RCC 7860 (cell line): ENCODE results near the gene SEC11A.
"Not testable (repeated sequence)": the region's sequence is repeated elsewhere in the genome, so short reads cannot be mapped to it uniquely, and the experiment has no call there.

Experiments used
- DNase-seq: peaks from one replicate; pipeline ENCODE4 v3.0.0-alpha.2; 2015; ENCODE audit warnings: low spot score
- FAIRE-seq: peaks from 2 replicates; lab custom pipeline; 2012; peaks lifted over from hg19 to GRCh38; lab: Jason Lieb, UNC

The SEC11A gene

GRCh38 chr15:84647726-84648125 is 68.2 kb downstream of the SEC11A start:
- no peak for DNase-seq
- no peak for FAIRE-seq

- no peak for FAIRE-seq
- no peak for DNase-seq
Measured at GRCh38 chr15:84645997-84646396, 69.9 kb downstream of the SEC11A start.

DNA sequence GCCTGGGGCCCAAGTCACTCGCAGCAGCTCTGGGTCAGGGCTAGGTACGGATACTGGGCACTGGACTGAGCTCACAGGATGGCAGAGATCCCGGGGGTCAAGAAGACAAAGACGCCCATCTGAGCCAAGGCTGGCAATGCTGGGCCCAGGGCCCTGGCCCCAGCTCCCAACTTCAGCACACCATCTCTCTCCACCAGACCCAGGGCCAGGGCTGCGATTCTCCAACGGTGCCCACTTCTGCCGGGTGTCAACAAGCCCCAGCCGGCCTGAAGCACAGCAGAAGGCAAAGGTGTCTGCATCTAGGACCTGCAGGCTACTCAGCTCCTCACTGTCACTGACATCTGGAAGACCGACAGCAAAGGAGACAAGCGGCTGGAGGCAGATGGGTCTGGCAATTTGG is 70.4 kb downstream of the SEC11A start:
- FAIRE-seq = no peak

GRCh38 chr15:84643838-84644237 is 72.1 kb downstream of the SEC11A start:
- DNase-seq = no peak
- no peak for FAIRE-seq

More for the DNA sequence above, 70.4 kb downstream of the SEC11A start:
- no peak for DNase-seq

DNA sequence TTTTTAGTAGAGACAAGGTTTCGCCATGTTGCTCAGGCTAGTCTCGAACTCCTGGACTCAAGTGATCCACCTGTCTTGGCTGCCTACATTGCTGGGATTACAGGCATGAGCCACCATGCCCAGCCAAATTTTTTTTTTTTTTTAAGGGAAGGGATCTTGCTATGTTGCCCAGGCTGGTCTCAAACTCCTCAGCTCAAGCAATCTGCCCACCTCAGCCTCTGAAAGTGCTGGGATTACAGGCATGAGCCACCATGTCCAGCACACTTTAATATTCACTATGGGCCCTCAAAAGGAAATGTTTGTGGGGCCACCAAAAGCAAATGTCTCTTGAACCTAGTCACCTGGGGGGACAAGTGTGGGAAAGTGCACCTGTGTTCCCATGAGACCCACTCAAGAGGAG is 73.3 kb downstream of the SEC11A start:
- not testable (repeated sequence) for DNase-seq, FAIRE-seq

DNA sequence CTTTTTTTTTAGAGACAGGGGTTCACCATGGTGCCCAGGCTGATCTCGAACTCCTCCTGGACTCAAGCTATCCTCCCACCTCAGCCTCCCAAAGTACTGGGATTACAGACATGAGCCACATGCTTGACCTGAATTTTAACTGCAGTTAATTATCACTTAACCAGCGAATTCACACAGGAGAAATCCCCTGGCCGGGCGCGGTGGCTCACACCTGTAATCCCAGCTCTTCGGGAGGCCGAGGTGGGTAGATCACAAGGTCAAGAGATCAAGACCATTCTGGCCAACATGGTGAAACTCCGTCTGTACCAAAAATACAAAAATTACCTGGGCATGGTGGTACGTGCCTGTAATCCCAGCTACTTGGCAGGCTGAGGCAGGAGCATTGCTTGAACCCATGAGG is 74.1 kb downstream of the SEC11A start:
- DNase-seq, FAIRE-seq: not testable (repeated sequence)

DNA sequence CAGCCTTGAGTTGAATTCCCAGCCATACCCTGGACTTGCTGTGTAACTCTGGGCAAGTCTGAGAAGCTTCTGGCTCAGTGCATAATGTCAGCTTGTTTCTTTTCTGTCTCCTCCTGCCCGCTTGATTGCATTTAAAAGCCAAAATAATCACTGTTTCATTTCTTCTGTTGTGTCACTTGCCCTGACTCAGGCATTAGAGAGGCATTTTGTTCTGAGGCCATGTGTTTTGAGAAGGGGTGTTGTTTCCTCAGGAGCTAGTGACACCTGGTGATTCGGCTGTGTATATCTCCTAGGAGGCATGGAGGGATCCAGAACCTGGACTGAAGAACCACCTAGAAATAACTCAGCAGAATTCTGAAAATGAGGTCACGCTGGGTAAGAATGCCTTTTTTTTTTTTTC is 77.8 kb downstream of the SEC11A start:
- DNase-seq (peak; percentile 28), FAIRE-seq (no peak)

- DNase-seq = no peak
- no peak for FAIRE-seq
Measured at GRCh38 chr15:84634228-84634837, 81.6 kb downstream of the SEC11A start.

DNA sequence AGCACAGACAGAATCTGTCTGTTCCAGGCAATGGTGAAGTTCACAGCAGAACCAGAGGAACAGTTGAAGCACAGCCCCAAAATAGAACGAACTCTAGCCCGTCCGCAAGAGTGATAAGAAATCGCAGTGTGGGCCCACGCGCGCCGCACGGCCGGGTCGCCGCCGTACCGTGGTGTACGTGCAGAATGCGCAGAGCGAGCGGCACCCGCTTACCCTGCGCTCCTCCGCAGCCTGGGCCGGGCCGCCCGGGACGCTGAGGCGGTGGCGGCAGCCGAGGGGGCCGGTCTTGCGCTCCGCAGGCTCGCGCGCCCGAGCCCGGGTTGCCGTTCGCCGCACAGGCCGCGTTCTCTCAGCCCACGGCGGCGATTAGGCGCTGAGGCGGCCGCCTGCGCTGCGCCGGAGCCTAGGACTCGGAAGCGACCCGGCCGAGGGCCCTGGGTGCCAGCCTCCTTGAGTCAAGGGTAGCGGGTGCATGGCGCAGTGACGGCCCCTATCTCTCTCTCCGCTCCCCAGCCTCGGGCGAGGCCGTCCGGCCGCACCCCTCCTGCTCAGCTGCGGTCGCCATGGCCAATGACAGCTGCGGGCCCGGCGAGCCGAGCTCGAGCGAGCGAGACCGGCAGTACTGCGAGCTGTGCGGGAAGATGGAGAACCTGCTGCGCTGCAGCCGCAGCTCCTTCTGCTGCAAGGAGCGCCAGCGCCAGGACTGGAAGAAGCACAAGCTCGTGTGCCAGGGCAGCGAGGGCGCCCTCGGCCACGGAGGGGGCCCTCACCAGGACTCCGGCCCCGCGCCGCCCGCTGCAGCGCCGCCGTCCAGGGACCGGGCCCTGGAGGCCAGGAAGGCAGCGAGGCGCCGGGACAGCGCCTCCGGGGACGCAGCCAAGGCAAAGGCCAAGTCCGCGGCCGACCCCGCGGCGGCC is 82.4 kb downstream of the SEC11A start:
- no peak for FAIRE-seq
- DNase-seq = peak; percentile 24

- FAIRE-seq (no peak), DNase-seq (no peak)
Measured at GRCh38 chr15:84631706-84632272, 84.2 kb downstream of the SEC11A start.

DNA sequence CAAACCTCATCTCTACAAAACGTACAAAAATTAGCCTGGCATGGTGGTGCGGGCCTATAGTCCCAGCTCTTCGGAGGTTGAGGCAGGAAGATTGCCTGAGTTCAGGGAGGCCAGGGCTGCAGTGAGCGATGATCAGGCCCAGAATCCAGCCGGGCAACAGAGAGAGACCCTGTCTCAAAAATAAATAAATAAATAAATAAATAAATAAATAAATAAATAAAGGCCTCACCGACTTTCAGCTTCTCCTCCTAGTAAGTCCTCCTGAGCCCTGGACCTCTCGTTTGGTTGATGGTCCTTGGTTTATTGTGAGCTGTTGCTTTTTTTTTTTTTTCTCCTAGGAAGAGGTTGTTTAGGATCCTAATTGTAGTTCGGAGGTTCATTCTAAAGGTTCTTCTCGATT is 86.9 kb downstream of the SEC11A start:
- DNase-seq (no peak), FAIRE-seq (no peak)

DNA sequence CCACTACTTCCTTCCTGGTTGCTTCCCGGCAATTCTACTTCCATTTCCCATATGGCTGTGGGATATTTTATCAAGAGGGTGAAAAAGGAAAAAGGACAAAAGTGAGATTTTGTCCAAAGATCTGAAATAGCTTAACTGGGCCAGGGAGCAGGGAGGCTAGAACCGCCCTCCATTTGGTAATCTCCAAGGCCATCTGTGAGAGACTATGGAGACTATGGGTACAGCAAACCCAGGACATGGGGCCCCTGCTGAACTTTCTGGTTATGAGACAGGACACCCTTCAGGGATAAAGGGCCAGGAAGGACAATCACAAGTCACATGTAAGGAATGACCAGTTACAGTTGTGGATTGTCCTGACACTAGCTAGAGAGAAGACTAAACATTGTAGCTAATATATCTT is 90.8 kb downstream of the SEC11A start:
- DNase-seq (no peak), FAIRE-seq (no peak)

GRCh38 chr15:84624359-84624758 is 91.6 kb downstream of the SEC11A start:
- DNase-seq (no peak), FAIRE-seq (no peak)

DNA sequence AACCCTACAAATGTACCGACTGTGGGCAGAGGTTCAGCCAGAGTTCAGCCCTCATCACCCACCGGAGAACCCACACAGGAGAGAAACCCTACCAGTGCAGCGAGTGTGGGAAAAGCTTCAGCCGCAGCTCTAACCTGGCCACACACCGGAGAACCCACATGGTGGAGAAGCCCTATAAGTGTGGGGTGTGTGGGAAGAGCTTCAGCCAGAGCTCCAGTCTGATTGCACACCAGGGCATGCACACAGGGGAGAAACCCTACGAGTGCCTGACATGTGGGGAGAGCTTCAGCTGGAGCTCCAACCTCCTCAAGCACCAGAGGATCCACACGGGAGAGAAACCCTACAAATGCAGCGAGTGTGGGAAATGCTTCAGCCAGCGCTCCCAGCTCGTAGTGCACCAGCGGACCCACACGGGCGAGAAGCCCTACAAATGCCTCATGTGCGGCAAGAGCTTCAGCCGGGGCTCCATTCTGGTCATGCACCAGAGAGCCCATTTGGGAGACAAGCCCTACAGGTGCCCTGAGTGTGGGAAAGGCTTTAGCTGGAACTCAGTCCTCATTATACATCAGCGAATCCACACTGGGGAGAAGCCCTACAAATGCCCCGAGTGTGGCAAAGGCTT is 94.5 kb downstream of the SEC11A start:
- no peak for FAIRE-seq
- no peak for DNase-seq

DNA sequence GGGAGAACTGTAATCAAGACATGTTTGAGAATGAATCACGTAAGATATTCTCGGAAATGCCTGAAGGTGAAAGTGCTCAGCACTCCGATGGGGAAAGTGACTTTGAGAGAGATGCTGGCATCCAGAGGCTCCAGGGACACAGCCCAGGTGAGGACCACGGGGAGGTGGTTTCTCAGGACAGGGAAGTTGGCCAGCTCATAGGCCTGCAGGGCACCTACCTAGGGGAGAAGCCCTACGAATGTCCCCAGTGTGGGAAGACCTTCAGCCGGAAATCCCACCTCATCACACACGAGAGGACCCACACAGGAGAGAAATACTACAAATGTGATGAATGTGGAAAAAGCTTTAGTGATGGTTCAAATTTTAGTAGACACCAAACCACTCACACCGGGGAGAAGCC is 95.3 kb downstream of the SEC11A start:
- FAIRE-seq (no peak), DNase-seq (no peak)
